Suprapubic skin (tissue), 4 donors: ENCODE measurements around the gene FLVCR2. TPM values are rescaled to one million over a fixed set of nuclear protein-coding genes. Genes with fewer than 3 reads are reported as not detected.
A peak's percentile ranks its signal among the peaks of the same experiment; 100 is the strongest.

Source experiments
- DNase-seq, 2 donors: peaks; one replicate each; pipeline ENCODE4 v3.0.0-alpha.2; 2019; ENCODE audit warnings: low spot score in 2 of 2
- H3K27ac ChIP-seq: fragments of 200-600 bp; sonication (generic); one replicate; pipeline ENCODE4 v1.5.1; 2019
- H3K27me3 ChIP-seq: fragments of 200-600 bp; sonication (generic); one replicate; pipeline ENCODE4 v1.5.1; 2019
- H3K36me3 ChIP-seq: fragments of 200-600 bp; sonication (generic); one replicate; pipeline ENCODE4 v1.5.1; 2019
- H3K4me1 ChIP-seq: fragments of 200-600 bp; sonication (generic); one replicate; pipeline ENCODE4 v1.5.1; 2019
- H3K4me3 ChIP-seq: fragments of 200-600 bp; sonication (generic); one replicate; pipeline ENCODE4 v1.5.1; 2019; ENCODE audit warnings: mild to moderate bottlenecking
- H3K9me3 ChIP-seq: fragments of 200-600 bp; sonication (generic); one replicate; pipeline ENCODE4 v1.5.1; 2019
- CTCF ChIP-seq, 2 donors: fragments of 200-600 bp in 1 of 2; fragments of 450-650 bp in 1 of 2; sonication (generic) in 1 of 2; IDR thresholded peaks; one replicate each; pipeline ENCODE4 v1.5.1; 2016 to 2019; ENCODE audit warnings: antibody characterized with exemption in 2 of 2, mild to moderate bottlenecking in 1 of 2, moderate library complexity in 1 of 2
- EP300 ChIP-seq: sonication (generic); formaldehyde crosslinking; IDR thresholded peaks from one replicate; pipeline ENCODE4 v1.6.1; 2017; ENCODE audit warnings: antibody characterized with exemption
- POLR2A ChIP-seq, 2 donors: fragments of 450-650 bp; IDR thresholded peaks; one replicate each; pipeline ENCODE4 v1.6.1; 2017; ENCODE audit warnings: antibody characterized with exemption in 2 of 2, mild to moderate bottlenecking in 2 of 2, moderate library complexity in 2 of 2
- POLR2AphosphoS5 ChIP-seq, 3 donors: sonication (generic); formaldehyde crosslinking; IDR thresholded peaks; one replicate each; pipeline ENCODE4 v1.6.1; 2017; ENCODE audit warnings: antibody characterized with exemption in 3 of 3
- WGBS: methylation state at CpG from one replicate; pipeline ENCODE4 v1.1.5; 2018; 5-methylcytosine and 5-hydroxymethylcytosine counted together
- total RNA-seq, 4 donors: library from RNA; depleted of rRNA; stranded (reverse); fragments of >200 nt; gene quantifications; one replicate each; pipeline ENCODE4 v1.1.0, GENCODE V29; 2016

Gene FLVCR2
- total RNA-seq, 4 donors from 2014 or later: 9.0 to 23.4 (median 17.4) TPM

- Histone ChIP-seq H3K27me3 (no peaks in the 10 kb centered on the region), H3K4me3 (peak within 1 kb of the TSS; percentile 66), H3K9me3 (no peaks in the 10 kb centered on the region), H3K27ac (peak within 1 kb of the TSS; percentile 81), H3K36me3 (peaks cover 21% of the 10 kb centered on the region), H3K4me1 (peaks cover 27% of the 10 kb centered on the region)
- peak; percentile 98 for DNase-seq
- under 1% methylated on average over 55 of the region's 60 CpGs for WGBS
- peak in 1 of 3 donors; percentile 22 for TF ChIP-seq POLR2AphosphoS5 (IDR thresholded peaks at IDR 0.05)
- TF ChIP-seq POLR2A (IDR thresholded peaks at IDR 0.05): peak in 1 of 2 donors; percentile 25
- TF ChIP-seq EP300: no peak
- peak in 1 of 2 donors; percentile 4 for TF ChIP-seq CTCF (IDR thresholded peaks at IDR 0.05)
Measured at GRCh38 chr14:75660630-75661498, 82.4 kb downstream of the FLVCR2 start, which contains the start of the genes ERG28 and TTLL5. Gene ERG28 (minus strand): TSS chr14:75660876. CDS start chr14:75657502, 3,374 bp downstream. Gene TTLL5 (plus strand): TSS chr14:75661246. CDS start chr14:75663150, 1,904 bp downstream.

- H3K36me3 ChIP-seq: peaks cover 18% of the 10 kb centered on the region
- peaks cover 27% of the 10 kb centered on the region for H3K4me1 ChIP-seq
- no peaks in the 10 kb centered on the region for H3K9me3 ChIP-seq
- no peak for DNase-seq
- H3K27me3 ChIP-seq: no peaks in the 10 kb centered on the region
- peak overlapping the region; percentile 66 for H3K4me3 ChIP-seq
- TF ChIP-seq POLR2AphosphoS5 (IDR thresholded peaks at IDR 0.05) (no peak), CTCF (IDR thresholded peaks at IDR 0.05) (no peak), EP300 (no peak), POLR2A (IDR thresholded peaks at IDR 0.05) (no peak)
- H3K27ac ChIP-seq: peak overlapping the region; percentile 81
- WGBS: under 1% methylated on average over 18 of the region's 18 CpGs
Measured at GRCh38 chr14:75661499-75661814, 83.0 kb downstream of the FLVCR2 start.

- peaks cover 10% of the 10 kb centered on the region for H3K36me3 ChIP-seq
- no peak for TF ChIP-seq POLR2A (IDR thresholded peaks at IDR 0.05)
- TF ChIP-seq EP300: no peak
- no peak for TF ChIP-seq CTCF (IDR thresholded peaks at IDR 0.05)
- no peak for TF ChIP-seq POLR2AphosphoS5 (IDR thresholded peaks at IDR 0.05)
- WGBS: 85% methylated on average over 3 of the region's 3 CpGs
Measured at GRCh38 chr14:75662966-75663365, 84.5 kb downstream of the FLVCR2 start.

GRCh38 chr14:75667099-75667765 lies 88.8 kb downstream of the FLVCR2 start:
- no peaks in the 10 kb centered on the region for H3K9me3 ChIP-seq
- no peak overlapping the region for H3K4me3 ChIP-seq
- H3K27ac ChIP-seq: no peak overlapping the region
- peaks cover 4% of the 10 kb centered on the region for H3K4me1 ChIP-seq
- DNase-seq: no peak
- H3K27me3 ChIP-seq: no peaks in the 10 kb centered on the region
- WGBS: 76% methylated on average over 2 of the region's 2 CpGs
- peaks cover 32% of the 10 kb centered on the region for H3K36me3 ChIP-seq
- no peak for TF ChIP-seq POLR2A (IDR thresholded peaks at IDR 0.05)
- no peak for TF ChIP-seq CTCF (IDR thresholded peaks at IDR 0.05)
- TF ChIP-seq POLR2AphosphoS5 (IDR thresholded peaks at IDR 0.05): no peak
- TF ChIP-seq EP300: no peak

More at GRCh38 chr14:75662966-75663365, 84.5 kb downstream of the FLVCR2 start:
- no peak for DNase-seq
- no peaks in the 10 kb centered on the region for H3K27me3 ChIP-seq
- no peak overlapping the region for H3K27ac ChIP-seq
- H3K4me3 ChIP-seq: no peak overlapping the region
- peaks cover 27% of the 10 kb centered on the region for H3K4me1 ChIP-seq
- no peaks in the 10 kb centered on the region for H3K9me3 ChIP-seq
